Glomerular visceral epithelial cell (primary cell): ENCODE results near the gene ADGRL3.
"Not testable (repeated sequence)": the region's sequence is repeated elsewhere in the genome, so short reads cannot be mapped to it uniquely, and the experiment has no call there.

ENCODE experiments used
- DNase-seq: peaks from one replicate; pipeline ENCODE4 v3.0.0-alpha.2; 2016; ENCODE audit errors: extremely low spot score

The ADGRL3 gene

DNA sequence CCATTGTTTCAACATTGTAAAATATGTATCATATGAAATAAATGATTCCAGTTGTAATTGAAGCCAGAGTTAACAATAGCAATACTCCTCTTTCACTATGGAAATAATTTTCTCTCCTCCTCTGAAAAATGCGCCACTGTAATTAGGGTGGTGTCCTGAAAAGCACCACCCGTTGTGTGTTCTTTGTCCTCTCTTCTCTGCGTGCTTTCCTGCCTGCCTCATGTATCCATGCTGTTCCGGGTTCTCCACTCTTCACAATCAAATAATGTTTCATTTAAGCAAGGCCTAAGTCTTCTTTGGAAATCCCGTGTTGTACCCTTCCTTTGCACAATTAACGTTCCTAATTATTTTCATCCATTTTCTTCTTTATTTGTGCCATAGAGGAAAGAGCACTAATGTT, 293.3 kb downstream of the ADGRL3 start:
- DNase-seq, result no peak

DNA sequence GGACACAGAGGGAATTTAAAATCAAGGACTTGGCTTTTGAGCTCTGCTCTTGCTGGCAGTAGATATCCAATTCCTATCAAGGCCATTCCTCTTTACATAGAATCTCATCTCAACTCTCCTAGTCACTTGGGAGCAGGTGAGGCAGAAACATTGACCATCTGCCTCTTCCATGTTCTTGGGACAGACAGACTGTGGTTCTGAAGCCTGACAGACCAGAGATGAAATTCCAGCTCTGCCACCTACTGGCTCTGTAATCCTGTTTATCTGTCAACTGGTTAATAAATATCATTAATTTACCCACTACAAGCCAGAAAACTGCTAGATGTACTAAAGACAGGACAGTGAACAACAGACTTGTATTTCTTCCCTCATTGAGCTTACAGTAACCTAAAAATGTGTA, 300.8 kb downstream of the ADGRL3 start:
- DNase-seq, result peak; percentile 9

DNA sequence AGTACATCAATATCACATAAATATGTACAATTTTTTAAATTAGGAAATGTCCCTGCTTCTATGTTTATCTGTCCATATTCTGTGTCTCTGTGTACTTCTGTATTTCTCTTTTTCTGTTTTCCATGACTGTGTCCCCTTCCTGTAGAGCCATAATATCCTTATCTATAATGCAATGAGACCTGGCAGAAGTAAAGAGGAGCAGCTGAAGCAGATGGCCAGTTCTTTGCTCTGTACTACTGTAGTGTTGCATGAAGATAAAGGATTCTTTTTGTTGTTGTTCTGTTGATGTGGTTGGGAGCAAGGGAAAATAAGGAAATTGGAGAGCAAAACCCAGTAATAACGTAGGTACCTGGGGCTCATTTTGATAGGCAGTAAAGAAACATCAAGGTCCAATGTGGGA, 301.7 kb downstream of the ADGRL3 start:
- DNase-seq, result no peak

DNA sequence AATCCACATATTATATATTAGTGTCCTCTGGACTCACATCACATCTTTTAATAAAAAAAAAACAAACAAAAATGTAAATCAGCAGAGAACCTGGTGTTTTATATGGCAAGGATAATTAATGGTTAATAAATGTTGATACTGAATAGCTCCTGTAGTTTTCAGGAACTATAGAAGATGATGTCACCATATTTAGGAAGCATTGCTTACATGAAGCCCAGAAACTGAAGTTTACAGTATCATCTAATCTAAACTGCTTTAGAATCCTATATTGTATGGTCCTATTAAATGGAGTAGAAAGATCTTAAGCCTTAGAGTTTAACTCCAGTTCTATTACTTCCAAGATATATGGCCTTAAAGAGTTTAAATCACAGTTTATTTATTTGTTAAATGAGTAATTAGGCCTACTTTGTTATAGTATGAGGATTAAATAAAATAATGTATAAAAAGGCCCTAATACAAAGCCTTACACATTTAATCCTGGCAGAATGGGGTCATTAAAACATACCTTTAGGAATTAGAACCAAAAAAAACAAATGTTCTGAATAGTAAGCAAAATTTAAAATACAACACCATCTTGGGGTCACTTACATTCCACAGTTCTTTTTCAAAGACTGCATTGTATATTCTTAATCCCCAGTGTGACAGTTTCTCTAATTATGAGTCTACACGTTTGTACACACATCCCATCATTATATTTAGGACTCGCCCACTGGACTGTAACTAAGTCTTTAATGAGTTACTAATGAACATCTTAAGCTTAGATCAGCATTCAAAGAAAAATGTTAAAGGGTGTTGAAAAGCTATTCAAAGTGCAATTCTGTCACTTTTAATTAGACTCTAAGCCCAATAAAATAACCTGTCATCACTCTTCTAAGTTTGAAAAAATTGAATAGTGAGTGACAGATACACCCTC, 305.9 kb downstream of the ADGRL3 start:
- no peak for DNase-seq

DNA sequence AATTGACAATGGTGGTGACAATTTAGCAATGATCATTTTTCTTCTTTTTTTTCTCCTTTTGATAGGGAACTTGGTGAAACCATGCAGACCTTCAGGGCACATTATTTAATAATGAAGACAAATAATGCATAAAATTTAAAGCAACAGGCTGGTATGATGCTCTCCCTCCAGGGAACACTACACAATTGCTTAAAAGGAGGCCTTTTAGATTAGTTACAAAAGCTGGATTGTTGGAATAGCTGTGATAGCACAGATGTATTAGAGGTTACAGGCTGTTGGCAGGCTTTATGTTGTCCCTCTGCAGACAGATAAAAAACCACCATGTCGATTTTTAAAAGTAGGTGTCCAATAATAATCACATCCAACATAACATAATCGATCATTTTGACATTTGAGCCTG, 307.0 kb downstream of the ADGRL3 start:
- DNase-seq, result no peak

DNA sequence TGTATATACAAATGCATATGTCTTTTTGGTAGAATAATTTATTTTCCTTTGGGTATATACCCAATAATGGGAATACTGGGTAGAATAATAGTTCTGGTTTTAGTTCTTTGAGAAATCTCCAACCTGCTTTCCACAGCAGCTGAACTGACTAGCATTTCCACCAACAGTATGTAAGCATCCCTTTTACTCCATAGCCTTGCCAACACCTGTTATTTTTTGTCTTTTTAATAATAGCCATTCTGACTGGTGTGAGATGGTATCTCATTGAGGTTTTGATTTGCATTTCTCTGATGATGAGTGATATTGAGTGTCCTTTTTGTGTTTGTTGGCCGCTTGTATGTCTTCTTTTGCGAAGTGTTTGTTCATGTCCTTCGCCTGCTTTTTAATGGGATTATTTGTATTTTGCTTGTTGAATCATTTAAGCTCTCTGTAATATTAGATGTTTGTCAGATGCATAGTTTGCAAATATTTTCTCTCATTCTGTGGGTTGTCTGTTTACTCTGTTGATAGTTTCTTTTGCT, 309.7 kb downstream of the ADGRL3 start:
- not testable (repeated sequence) for DNase-seq

DNA sequence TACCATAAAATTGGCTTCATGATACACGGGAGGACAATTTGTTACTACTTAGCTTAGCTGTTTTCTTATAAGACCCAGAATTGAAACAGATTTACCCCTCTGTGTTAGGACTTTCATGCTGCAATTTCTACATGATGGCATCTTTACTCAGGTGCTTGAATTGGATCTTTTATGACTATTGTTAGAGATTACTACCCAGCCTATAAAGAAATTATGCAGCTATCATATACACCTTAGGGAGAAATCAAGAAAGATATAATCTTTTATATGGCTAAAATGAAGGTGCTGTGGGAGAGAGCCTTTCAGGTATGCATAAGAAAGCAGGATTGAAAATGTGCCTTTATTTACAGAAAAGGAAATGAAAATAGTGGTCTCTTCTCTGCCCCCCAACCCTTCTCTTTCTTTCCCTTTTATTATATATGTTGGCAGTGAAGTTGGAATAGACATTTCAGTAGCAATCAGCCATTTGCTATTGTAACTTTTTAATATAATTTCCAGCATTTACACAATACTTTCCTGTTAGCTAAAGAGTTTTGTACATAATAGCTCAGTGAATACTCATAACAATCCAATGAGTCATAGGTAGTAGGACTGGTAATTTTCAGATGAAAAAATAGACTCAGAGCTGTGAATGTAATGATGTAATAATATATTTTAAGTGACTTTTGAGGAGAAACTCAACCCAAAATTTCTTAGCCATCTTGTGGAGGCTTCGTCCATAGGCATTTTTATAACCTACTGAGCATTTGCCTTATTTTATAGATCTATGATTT, 311.8 kb downstream of the ADGRL3 start:
- DNase-seq, result peak; percentile 45

DNA sequence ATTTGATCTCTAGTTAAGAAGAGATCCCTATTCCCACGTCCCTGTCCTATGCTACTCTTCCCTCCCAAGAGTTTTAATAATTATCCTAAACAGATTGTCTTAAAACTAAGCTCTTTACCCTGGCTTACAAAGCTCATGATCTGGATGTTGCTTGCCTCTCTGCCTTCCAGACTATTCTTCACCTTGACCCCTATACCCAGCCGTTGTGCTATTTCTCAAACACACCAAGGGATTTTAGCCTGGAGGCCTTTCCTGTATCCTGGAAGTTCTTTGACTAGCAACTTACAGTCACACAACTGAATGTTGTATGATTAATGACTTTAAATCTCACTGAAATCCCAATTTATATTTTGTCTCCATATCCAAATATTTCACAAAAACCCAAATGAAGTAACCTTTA, 314.9 kb downstream of the ADGRL3 start:
- DNase-seq, result no peak

DNA sequence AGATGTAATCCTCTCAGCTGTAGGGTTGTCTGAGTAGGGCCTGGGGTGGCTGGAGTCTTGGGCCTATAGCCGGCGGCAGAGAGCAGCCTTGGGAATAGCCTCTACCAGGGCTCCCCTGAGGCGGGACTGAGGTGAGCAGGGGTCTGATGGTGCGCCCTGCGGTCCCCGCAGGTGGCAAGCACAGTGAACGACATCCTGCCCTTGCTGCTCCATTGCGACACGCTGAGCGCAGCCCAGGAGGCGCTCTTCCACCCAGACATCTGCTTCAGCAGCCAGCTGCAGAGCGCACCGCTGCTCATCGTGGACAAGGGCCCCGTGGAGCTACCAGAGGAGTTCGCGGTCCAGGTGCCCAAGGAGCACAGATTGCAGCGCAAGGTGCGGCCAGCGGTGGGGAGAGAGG, 317.0 kb downstream of the ADGRL3 start:
- no peak for DNase-seq

DNA sequence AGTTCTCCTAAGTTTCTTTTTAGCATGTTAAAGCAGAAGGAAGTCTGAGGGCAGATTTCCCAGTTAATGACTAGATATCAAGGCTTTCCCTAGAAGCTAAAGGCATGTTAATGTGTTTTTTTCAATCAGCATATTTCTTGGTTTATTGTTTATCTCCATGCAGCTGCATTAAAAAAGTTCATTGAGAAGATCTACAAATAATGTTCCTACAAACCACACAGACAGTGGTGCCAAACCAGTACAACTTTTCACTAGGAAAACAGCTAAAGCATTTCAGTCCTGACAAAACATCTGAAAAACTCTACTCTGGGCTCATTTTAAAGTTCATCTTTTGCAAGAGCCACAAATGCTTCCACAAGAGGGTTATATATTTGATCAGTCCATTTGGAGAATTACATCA, 320.0 kb downstream of the ADGRL3 start:
- DNase-seq, result no peak

DNA sequence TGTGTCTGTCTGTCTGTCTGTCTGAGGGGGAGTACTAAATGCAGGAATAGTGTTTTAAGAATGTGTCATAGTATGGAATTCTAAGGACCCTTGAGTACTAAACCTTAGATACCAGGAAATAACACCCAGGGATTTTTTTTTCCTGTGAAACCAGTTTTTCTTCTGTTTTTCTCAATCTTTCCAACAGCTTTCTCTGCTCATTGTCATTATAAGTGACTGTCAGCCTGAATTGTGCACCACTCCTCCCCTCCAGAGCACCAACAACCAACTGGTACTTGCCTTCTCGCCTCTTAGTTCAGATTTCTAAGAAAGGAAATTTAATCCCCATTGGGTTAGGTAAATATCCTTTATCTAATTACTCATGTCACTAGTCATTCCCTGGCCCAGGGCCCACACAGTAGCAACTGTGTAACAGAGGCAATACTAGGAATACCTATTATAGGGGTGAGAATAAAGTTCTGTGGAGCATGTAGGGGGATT, 320.6 kb downstream of the ADGRL3 start:
- DNase-seq, result peak; percentile 42

DNA sequence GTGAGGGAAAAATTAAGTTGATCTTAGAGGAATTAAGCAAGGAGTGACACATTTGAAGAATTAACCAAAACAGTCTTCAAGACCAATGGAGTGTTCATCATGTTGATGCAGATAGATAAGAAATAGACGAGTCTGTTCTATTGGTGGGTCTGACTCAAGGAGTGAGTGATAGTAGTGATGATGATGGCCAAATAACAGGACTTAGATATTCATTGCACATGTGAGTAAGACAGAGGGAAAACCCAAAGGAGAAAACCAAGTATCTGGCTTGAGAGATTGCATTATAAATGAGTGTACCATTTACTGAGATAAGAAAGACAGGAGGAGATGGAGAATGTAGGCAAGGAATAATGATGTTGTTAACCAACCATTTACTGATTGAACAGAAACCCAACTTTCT, 321.3 kb downstream of the ADGRL3 start:
- DNase-seq, result no peak

DNA sequence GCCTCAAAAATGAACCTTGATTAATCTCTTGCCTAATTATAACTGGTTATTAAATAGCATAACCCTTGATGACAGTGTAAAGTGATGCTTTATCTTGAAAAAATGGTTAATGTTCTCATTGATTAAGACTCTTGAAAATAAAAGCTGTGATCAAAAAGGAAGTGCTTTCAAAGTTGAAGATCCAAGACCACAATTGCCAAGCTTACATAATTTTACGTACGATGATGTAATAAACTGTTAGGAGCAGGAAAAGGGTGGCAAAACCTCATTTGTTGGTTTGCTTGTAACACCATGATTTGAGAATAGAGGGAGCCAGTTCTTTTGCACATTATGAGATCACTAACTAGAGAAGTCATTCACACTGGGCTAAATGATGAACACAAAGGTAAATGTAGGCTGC, 322.2 kb downstream of the ADGRL3 start:
- DNase-seq, result no peak

DNA sequence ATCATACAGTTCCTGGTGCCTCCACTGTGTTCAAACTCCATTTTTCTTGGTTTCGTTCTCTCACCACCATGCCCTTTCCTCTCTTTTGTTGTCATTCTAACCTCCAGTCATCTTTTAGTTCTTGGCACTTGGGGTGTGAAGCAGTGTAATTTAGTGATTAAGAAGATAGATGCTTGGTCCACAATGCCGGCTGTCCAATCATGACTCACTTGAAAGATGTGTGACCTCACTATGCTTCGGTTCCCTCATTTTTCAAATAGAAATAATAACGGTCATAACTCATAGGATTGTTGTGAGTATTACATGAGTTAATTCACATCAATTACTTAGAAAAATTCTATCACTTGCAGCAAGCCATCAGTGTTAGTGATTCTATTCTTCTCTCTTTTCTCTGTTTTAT, 327.8 kb downstream of the ADGRL3 start:
- no peak for DNase-seq

DNA sequence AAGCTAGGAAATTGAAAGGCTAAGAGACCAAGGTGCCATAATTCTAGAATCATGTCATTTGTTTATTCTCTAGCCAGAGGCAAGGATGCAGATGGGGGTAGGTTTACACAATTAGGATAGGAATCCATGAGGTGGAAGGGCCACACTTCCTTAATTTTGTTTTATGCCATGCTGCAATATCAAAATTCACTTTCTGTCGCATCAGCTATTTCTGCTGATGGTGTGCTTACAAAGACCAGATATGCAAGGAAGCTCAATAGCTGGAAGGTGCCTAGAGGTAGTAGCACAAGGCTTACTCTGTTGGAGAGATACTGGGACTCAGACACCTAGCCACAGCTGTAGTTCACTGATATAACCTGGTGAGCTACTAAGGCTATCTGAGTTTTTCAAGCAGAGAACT, 328.5 kb downstream of the ADGRL3 start:
- no peak for DNase-seq

DNA sequence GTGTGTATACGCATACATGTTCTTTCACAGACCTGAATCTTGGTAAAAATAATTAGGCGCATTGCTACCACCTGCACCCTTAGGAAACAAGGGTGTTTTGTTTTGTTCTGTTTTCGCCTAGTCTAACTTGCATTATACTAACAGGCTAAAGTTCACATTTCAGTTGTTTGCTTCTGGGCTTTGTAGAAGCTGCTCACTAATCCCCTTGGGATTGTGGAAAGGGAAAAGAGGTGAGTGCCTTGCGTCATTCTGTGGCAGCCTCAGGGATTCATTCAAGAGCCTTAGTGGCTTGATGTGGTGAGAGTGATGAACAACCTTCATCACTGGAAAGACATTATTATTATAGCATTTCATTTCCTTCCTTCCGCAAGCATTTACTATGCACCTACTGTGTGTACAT, 331.1 kb downstream of the ADGRL3 start:
- DNase-seq, result no peak

DNA sequence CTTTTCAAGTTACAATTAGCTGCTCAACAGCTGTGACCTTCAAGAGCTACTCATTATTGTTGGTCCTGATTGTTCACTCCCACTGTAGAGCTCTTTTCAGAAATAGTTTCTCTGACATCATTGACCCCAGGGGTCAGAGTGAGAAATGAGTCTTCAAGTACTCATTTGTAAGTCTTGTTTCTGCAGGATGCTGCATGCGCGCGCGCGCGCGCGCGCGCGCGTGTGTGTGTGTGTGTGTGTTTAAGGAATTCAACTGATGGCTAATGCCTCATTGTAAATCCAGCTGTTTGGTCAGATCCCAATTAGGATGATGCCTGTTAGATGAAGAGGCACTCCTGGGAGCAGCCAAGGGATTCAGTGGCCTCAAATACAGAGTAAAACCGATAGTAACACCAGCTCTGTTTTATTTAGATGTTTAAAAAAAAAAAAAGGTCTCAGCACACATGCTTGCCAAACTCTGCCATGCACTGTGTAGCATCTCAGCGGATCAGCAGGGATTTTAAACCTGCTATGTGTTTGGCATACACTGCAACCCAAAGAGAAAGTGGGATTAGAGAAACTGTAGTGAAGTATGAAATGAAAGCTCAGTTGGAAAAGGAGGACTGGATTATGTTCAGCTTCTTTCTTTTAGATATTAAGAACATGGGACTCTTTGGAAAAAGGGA, 332.3 kb downstream of the ADGRL3 start:
- DNase-seq, result no peak

DNA sequence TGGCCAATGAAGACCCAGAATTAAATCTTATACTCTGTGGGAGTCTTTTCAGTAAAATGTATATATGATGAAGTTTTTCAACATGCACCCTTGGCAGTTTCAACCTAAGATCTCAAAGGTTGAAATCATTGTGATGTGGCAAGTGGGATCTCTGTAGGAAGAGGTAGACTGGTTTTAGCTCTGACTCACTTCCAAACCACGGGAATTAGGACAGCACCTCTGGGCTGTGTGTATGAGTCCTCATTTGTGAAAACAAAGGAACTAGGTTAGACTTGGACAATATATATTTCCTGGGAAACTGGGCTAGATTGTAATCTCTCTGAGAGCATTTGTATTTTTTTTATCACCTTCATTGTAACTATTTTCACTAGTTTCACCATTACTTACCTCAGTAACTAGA, 333.0 kb downstream of the ADGRL3 start:
- peak; percentile 42 for DNase-seq

DNA sequence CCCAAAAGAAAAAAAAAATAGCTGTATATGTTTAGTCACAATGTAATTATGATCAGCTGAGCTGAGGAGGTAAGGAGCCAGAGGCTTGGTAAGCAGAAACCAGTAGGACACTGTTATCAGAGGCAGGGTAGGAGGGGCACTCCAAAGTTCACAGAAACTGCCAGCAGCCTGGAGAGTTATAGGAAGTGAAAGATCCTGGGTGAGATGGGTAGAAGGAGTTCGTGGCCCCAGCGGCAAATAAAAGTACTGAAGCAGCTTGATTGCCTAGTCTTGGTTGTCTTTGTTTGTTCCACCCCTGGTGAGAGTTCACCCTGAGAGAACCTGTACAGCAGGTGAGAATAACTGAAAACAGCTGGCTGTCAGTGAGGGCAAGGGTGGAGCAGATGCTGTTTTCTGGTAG, 340.8 kb downstream of the ADGRL3 start:
- no peak for DNase-seq

DNA sequence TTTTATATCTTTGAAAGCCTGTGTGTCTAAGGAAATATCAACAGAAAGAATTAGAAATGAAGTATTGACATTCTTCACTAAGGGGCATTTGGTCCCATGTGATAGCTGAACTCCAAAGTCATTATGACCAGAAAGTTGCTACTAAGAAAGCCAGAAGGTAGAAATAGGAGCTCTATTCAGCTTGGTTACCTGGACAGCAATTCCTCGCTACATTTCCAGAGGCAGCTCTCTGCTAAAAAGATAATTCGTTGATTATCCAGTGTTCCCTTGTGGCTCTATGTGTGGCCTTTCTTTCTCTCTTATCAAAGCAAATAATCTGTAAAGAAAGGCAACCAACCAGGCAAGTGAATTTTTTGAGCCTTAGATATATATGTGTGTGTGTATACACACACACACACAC, 341.3 kb downstream of the ADGRL3 start:
- no peak for DNase-seq

DNA sequence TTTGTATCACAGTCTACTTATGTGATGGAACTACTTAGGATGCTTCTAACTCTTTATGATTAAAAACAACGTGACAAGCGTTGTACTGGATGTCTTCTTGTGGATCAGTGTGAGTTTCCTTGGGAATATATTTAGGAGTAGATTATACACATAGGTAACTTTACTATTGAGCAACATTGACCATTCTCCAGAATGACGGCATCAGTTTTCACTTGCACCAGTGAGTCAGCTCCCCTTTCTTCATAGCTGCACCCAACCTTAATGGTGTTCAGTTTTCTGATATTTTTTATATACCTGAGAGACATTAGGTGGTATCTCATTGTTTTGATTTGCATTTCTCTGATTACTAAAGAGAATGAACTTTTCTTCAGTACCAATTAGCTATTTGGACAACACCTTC, 343.9 kb downstream of the ADGRL3 start:
- no peak for DNase-seq

DNA sequence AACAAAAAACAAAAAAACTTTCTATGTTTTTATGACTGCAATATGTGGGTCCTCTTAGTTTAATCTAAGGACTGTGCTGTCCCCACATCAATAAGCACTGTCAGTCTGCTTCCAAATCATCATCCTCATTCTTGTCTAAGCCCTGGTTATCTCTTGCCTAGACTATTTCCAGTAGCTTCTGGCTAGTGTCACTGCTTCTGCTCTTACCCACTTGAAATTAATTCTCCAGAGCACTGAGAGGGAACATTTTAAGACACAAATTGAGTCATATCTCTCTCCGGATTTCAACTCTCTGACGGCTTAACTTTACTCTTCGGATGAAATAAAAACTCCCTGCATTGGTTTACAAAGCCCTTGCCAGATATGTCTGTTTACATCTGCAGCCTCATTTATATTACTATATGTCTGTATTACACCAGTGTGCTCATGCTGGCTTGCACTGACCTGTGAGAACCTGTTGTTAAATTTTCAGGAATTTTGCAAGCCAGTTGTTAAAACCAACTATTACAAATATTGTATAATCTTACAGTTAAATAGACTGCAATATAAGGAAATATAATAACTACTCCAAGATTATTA, 345.9 kb downstream of the ADGRL3 start:
- no peak for DNase-seq
